ENCODE measurements around the gene CDHR4.
"Not testable (repeated sequence)": the region's sequence is repeated elsewhere in the genome, so short reads cannot be mapped to it uniquely, and the experiment has no call there.

Gene CDHR4

GRCh38 chr3:49780080-49780974 is 19.3 kb downstream of the CDHR4 start:
- DNase-seq: no peak

- DNase-seq: no peak
These were observed 20.2 kb downstream of the CDHR4 start for GRCh38 chr3:49779358-49780079.

GRCh38 chr3:49776101-49776500 is 23.6 kb downstream of the CDHR4 start:
- not testable (repeated sequence) for DNase-seq

- DNase-seq: no peak
These were observed 24.1 kb downstream of the CDHR4 start for GRCh38 chr3:49775538-49775937.

GRCh38 chr3:49772703-49773102 is 27.0 kb downstream of the CDHR4 start:
- DNase-seq: no peak

GRCh38 chr3:49771340-49771938 is 28.2 kb downstream of the CDHR4 start:
- no peak for DNase-seq

GRCh38 chr3:49769926-49770325 is 29.7 kb downstream of the CDHR4 start:
- DNase-seq: no peak

GRCh38 chr3:49769286-49769915 is 30.3 kb downstream of the CDHR4 start:
- no peak for DNase-seq

GRCh38 chr3:49763981-49764380 is 35.7 kb downstream of the CDHR4 start:
- no peak for DNase-seq

GRCh38 chr3:49761661-49762060 is 38.0 kb downstream of the CDHR4 start:
- DNase-seq: no peak

GRCh38 chr3:49759226-49759625 is 40.4 kb downstream of the CDHR4 start:
- no peak for DNase-seq

- DNase-seq: no peak
These were observed 42.5 kb downstream of the CDHR4 start for GRCh38 chr3:49757197-49757596.

GRCh38 chr3:49756036-49756435 is 43.6 kb downstream of the CDHR4 start:
- no peak for DNase-seq

- no peak for DNase-seq
These were observed 45.1 kb downstream of the CDHR4 start for GRCh38 chr3:49754536-49754935.

- DNase-seq: no peak
These were observed 48.2 kb downstream of the CDHR4 start for GRCh38 chr3:49751501-49751900.

GRCh38 chr3:49750056-49750455 is 49.6 kb downstream of the CDHR4 start:
- DNase-seq: no peak

- DNase-seq: not testable (repeated sequence)
These were observed 50.8 kb downstream of the CDHR4 start for GRCh38 chr3:49748874-49749273.

- DNase-seq: no peak
These were observed 51.7 kb downstream of the CDHR4 start for GRCh38 chr3:49747792-49748480.

GRCh38 chr3:49745986-49746385 is 53.7 kb downstream of the CDHR4 start:
- no peak for DNase-seq

All from NCI-H1694 treated with DMSO at 0.1 percent for 48 hours (cell line).